ENCODE data around the gene CA5A. TPM values are rescaled to one million over a fixed set of nuclear protein-coding genes. Genes with fewer than 3 reads are reported as not detected.

CA5A gene
- total and polyA plus RNA-seq, 2 of the 13 experiments (the other 11 are each of a cell fraction or from before 2014, with no cell fraction given) = 66.8 to 106 TPM

- TF ChIP-seq CHCHD3 (CRISPR knock-in tag; IDR thresholded peaks at IDR 0.05) = 0 out of 2 replicates have a peak, but pooled peaks have one; percentile 67
- 0 out of 2 replicates have a peak, but pooled peaks have one; percentile 48 for TF ChIP-seq ZNF20 (CRISPR knock-in tag; IDR thresholded peaks at IDR 0.05)
- TF ChIP-seq ZNF3 (CRISPR knock-in tag; IDR thresholded peaks at IDR 0.05) = no peak
- TF ChIP-seq TFDP2 (CRISPR knock-in tag; IDR thresholded peaks at IDR 0.05) = no peak; the same call in 1 of the 2 replicates
- TF ChIP-seq TCF7L2 (IDR thresholded peaks at IDR 0.05; ENCODE audit: low read depth, low read length) = no peak
- peak; percentile 68; the same call in 1 of the 2 replicates for TF ChIP-seq ZHX2 (IDR thresholded peaks at IDR 0.05; ENCODE audit: low read depth)
- TF ChIP-seq ZHX2 (CRISPR knock-in tag; IDR thresholded peaks at IDR 0.05; ENCODE audit: borderline replicate concordance) = no peak
- TF ChIP-seq ZFP41 (CRISPR knock-in tag; IDR thresholded peaks at IDR 0.05; ENCODE audit: borderline replicate concordance) = no peak; the same call in 1 of the 2 replicates
- no peak; the same call in 1 of the 2 replicates for TF ChIP-seq AFF4 (CRISPR knock-in tag; IDR thresholded peaks at IDR 0.05)
- TF ChIP-seq HNRNPL (IDR thresholded peaks at IDR 0.05; ENCODE audit: low read depth, low read length) = peak; percentile 94
- no peak for TF ChIP-seq ZNF530 (CRISPR knock-in tag; IDR thresholded peaks at IDR 0.05; ENCODE audit: low read depth)
- TF ChIP-seq KLF13 (CRISPR knock-in tag; IDR thresholded peaks at IDR 0.05) = no peak
- no peak for TF ChIP-seq ZNF432 (CRISPR knock-in tag; IDR thresholded peaks at IDR 0.05; ENCODE audit: borderline replicate concordance)
- TF ChIP-seq KMT2A (CRISPR knock-in tag; IDR thresholded peaks at IDR 0.05) = 0 out of 2 replicates have a peak, but pooled peaks have one; percentile 20
- TF ChIP-seq ZNF503 (CRISPR knock-in tag; IDR thresholded peaks at IDR 0.05) = no peak
Measured at GRCh38 chr16:87855852-87856715, 80.2 kb downstream of the CA5A start (continued).
